Measurements from ENCODE around the gene GLMP. TPM values are rescaled to one million over a fixed set of nuclear protein-coding genes. Genes with fewer than 3 reads are reported as not detected.
A peak's percentile ranks its signal among the peaks of the same experiment; 100 is the strongest.

Gene GLMP
- total RNA-seq, 3 donors from 2014 or later (not counting 1 experiment from before 2014, with no cell fraction given): 22.9 to 29.1 (median 26.8) TPM

DNA sequence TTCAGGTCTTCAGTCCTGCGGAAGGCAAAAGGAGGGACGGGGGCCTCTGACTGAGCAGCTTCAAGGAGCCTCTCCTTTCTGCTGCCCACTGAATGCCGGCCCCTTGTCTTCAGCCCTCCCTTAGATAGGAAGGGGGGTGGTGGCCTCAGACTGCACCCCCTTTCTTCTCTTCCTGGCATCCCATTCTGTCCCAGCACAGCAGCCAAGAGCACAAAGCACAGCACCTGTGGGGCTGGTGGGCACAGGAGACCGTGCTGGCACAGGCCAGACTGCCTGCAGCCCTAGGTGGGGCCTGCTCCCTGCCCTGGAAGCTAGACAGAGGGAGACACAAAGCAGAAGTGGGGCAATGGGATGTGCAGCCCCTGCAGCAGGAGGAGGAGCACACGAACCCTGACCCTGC, 45.9 kb downstream of the GLMP start:
- no peaks in the 10 kb centered on the region for H3K9me3 ChIP-seq (ENCODE audit: control insufficient read depth, insufficient read depth, low read length)
- Mint-ChIP-seq H3K9me3 (no peaks in the 10 kb centered on the region), H3K4me1 (peaks cover 0 to 23% of the 10 kb centered on the region in 2 donors), H3K36me3 (no peaks in the 10 kb centered on the region), H3K27me3 (ENCODE audit: low read depth in 2 of 2) (no peaks in the 10 kb centered on the region), H3K27ac (no peak overlapping the region), H3K4me3 (no peak overlapping the region)
- peaks cover 52% of the 10 kb centered on the region for H3K36me3 ChIP-seq (ENCODE audit: control insufficient read depth, insufficient read depth, low read length)
- DNase-seq: no peak
- no peak overlapping the region for H3K27ac ChIP-seq (ENCODE audit: low read length)
- H3K4me3 ChIP-seq (ENCODE audit: low read length): no peak overlapping the region
- TF ChIP-seq, protein P1, sequence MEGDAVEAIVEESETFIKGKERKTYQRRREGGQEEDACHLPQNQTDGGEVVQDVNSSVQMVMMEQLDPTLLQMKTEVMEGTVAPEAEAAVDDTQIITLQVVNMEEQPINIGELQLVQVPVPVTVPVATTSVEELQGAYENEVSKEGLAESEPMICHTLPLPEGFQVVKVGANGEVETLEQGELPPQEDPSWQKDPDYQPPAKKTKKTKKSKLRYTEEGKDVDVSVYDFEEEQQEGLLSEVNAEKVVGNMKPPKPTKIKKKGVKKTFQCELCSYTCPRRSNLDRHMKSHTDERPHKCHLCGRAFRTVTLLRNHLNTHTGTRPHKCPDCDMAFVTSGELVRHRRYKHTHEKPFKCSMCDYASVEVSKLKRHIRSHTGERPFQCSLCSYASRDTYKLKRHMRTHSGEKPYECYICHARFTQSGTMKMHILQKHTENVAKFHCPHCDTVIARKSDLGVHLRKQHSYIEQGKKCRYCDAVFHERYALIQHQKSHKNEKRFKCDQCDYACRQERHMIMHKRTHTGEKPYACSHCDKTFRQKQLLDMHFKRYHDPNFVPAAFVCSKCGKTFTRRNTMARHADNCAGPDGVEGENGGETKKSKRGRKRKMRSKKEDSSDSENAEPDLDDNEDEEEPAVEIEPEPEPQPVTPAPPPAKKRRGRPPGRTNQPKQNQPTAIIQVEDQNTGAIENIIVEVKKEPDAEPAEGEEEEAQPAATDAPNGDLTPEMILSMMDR (IDR thresholded peaks at IDR 0.05): no peak
- H3K27me3 ChIP-seq (ENCODE audit: control insufficient read depth, insufficient read depth, low read length): no peaks in the 10 kb centered on the region
- intact Hi-C loops (cut with micrococcal nuclease): no loop called here
- WGBS (ENCODE audit: insufficient coverage): 97% methylated on average over 4 of the region's 5 CpGs
- peaks cover 16% of the 10 kb centered on the region for H3K4me1 ChIP-seq (ENCODE audit: control insufficient read depth, insufficient read depth, low read length)
- no peak for ATAC-seq

DNA sequence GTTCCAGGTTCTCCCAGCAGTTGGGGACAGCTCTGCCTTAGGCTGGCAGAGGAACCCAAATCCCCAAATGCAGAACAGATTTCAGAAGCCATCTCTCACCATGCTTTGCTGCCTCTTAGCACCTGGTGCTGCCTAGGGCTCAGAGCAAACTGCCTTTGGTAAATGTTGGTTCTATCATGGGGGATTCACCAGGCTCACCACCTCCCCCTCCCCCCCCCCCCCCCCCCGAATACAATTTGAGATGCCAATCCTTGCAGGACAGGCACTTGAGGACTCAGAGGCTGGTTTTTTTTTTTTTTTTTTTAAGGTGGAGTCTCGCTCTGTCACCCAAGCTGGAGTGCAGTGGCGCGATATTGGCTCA, 47.2 kb downstream of the GLMP start:
- H3K36me3 Mint-ChIP-seq: no peaks in the 10 kb centered on the region
- Histone ChIP-seq H3K27ac (ENCODE audit: low read length) (no peak overlapping the region), H3K36me3 (ENCODE audit: control insufficient read depth, insufficient read depth, low read length) (peaks cover 39% of the 10 kb centered on the region), H3K4me3 (ENCODE audit: low read length) (no peak overlapping the region), H3K27me3 (ENCODE audit: control insufficient read depth, insufficient read depth, low read length) (no peaks in the 10 kb centered on the region), H3K4me1 (ENCODE audit: control insufficient read depth, insufficient read depth, low read length) (peaks cover 16% of the 10 kb centered on the region), H3K9me3 (ENCODE audit: control insufficient read depth, insufficient read depth, low read length) (no peaks in the 10 kb centered on the region)
- TF ChIP-seq, protein P1 (IDR thresholded peaks at IDR 0.05): no peak
- peaks cover 0 to 24% of the 10 kb centered on the region in 2 donors for H3K4me1 Mint-ChIP-seq
- 93% methylated on average over 3 of the region's 4 CpGs for WGBS (ENCODE audit: insufficient coverage)
- H3K4me3 Mint-ChIP-seq: no peak overlapping the region
- H3K27me3 Mint-ChIP-seq (ENCODE audit: low read depth in 2 of 2): no peaks in the 10 kb centered on the region
- H3K27ac Mint-ChIP-seq: peak overlapping the region; percentile 31 to 38
- H3K9me3 Mint-ChIP-seq: no peaks in the 10 kb centered on the region
- intact Hi-C loops (cut with micrococcal nuclease): no loop called here
- ATAC-seq (no peak), DNase-seq (peak in 1 of 2 donors; percentile 29)

DNA sequence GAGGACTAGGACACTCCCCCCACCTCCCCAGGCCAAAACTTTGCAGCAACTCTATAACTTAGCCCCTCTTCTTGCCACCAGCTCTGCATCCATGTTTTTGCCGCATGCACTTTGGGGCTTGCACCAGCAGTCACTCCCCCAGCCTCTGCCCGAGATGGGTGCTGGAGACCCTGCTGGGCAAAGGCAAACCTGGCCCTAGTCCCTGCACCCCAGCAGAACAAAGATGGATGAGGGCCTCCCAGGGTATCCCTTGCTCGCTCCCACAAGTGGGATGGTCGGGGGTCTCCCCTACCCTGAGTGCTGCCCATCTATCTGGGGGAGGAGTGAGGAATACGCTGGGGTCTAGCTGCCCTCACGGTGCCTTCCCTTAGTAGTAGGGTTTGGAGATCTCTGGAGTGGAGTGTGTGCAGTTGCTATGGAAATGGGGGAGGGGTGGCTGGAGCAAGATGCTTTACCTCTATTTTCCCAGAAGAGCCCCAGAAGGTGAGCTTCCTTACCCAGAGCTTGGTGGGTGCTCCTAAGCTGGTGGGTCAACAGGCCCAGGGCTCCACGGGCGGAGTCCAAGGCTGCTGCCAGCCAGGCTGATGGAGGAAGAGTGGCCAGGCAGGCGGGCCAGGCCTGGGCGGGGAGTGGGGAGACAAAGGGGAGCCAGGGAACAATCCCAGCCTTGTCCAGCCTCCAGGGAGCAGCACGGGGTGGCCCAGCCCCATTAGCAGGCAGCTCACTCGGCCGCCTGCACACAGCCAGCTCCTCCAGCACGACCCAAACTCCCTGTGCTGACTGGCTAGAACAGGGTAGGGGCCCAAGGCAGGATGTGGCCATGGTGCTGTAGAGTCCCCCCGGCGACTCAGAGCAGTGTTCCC, 47.8 kb downstream of the GLMP start, which contains the start of gene PAQR6:
Gene PAQR6, minus strand, starts transcription at position 597 of the 863 bp plus-strand sequence. CDS start 1,325 bp downstream, outside the sequence.
- Mint-ChIP-seq H3K27ac (peak within 1 kb of the TSS; percentile 31 to 38), H3K27me3 (ENCODE audit: low read depth in 2 of 2) (no peaks in the 10 kb centered on the region), H3K9me3 (no peaks in the 10 kb centered on the region), H3K4me1 (peaks cover 0 to 24% of the 10 kb centered on the region in 2 donors), H3K4me3 (peak within 1 kb of the TSS; percentile 37), H3K36me3 (no peaks in the 10 kb centered on the region)
- no peak within 1 kb of the TSS for H3K27ac ChIP-seq (ENCODE audit: low read length)
- peaks cover 16% of the 10 kb centered on the region for H3K4me1 ChIP-seq (ENCODE audit: control insufficient read depth, insufficient read depth, low read length)
- H3K27me3 ChIP-seq (ENCODE audit: control insufficient read depth, insufficient read depth, low read length): no peaks in the 10 kb centered on the region
- ATAC-seq (no peak), DNase-seq (no peak)
- intact Hi-C loops (cut with micrococcal nuclease): no loop called here
- no peaks in the 10 kb centered on the region for H3K9me3 ChIP-seq (ENCODE audit: control insufficient read depth, insufficient read depth, low read length)
- H3K36me3 ChIP-seq (ENCODE audit: control insufficient read depth, insufficient read depth, low read length): peaks cover 32% of the 10 kb centered on the region
- TF ChIP-seq, protein P1 (IDR thresholded peaks at IDR 0.05): no peak
- whole genome bisulfite sequencing (ENCODE audit: insufficient coverage): 89% methylated on average over 16 of the region's 16 CpGs
- no peak within 1 kb of the TSS for H3K4me3 ChIP-seq (ENCODE audit: low read length)
